Effector memory CD4-positive, alpha-beta T cell (primary cell): Measurements from ENCODE around the gene ZNF783.
A peak's percentile ranks its signal among the peaks of the same experiment; 100 is the strongest.

Experiments used
- DNase-seq, 3 donors: peaks; one replicate each; pipeline ENCODE4 v3.0.0-alpha.2; 2020
- H3K27ac ChIP-seq: 2 replicates; pipeline ENCODE4 v1.7.0; 2013; ENCODE audit warnings: mild to moderate bottlenecking, low read length, moderate library complexity; ENCODE audit not compliant: insufficient read depth, poor library complexity, severe bottlenecking
- H3K27me3 ChIP-seq: replicated peaks from 2 replicates; pipeline ENCODE4 v1.7.0; 2013; ENCODE audit warnings: mild to moderate bottlenecking, low read length; ENCODE audit not compliant: insufficient read depth, control insufficient read depth, poor library complexity, severe bottlenecking
- H3K36me3 ChIP-seq: 2 replicates; pipeline ENCODE4 v1.7.0; 2013; ENCODE audit warnings: mild to moderate bottlenecking, low read length, moderate library complexity; ENCODE audit not compliant: control insufficient read depth, insufficient read depth
- H3K4me1 ChIP-seq: 2 replicates; pipeline ENCODE4 v1.7.0; 2013; ENCODE audit warnings: low read length, mild to moderate bottlenecking; ENCODE audit not compliant: control insufficient read depth, insufficient read depth, poor library complexity, severe bottlenecking
- H3K4me3 ChIP-seq: 2 replicates; pipeline ENCODE4 v1.7.0; 2013; ENCODE audit warnings: low read length, low read depth, mild to moderate bottlenecking; ENCODE audit not compliant: insufficient read depth, poor library complexity, severe bottlenecking
- H3K9me3 ChIP-seq: 2 replicates; pipeline ENCODE4 v1.7.0; 2013; ENCODE audit warnings: mild to moderate bottlenecking, low read length, moderate library complexity; ENCODE audit not compliant: control insufficient read depth

The ZNF783 gene

GRCh38 chr7:149279111-149279743 is 17.2 kb downstream of the ZNF783 start:
- H3K36me3 ChIP-seq, result peaks cover 24% of the 10 kb centered on the region

DNA sequence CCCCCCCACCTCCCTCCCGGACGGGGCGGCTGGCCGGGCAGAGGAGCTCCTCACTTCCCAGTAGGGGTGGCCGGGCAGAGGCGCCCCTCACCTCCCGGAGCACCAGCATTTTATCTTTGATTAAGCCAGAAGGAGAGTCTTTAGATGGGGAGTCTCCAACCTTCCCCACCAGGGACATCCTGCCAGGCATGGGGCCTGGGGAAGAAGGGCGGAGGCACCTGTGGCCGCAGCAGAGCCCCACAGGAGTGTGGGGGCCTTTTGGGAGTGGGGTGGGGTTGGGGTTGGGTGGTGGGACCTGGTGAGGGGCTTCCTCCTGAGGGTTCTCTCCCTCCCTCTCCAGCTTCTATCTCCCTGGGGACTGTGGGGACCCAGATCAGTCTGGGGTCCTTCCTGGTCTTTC is 18.2 kb downstream of the ZNF783 start:
- Histone ChIP-seq H3K4me1 (peaks cover 13% of the 10 kb centered on the region), H3K36me3 (peaks cover 24% of the 10 kb centered on the region), H3K9me3 (no peaks in the 10 kb centered on the region), H3K27me3 (no peaks in the 10 kb centered on the region), H3K4me3 (no peak overlapping the region), H3K27ac (no peak overlapping the region)
- DNase-seq, result no peak

More at GRCh38 chr7:149279111-149279743, 17.2 kb downstream of the ZNF783 start:
- H3K9me3 ChIP-seq, result no peaks in the 10 kb centered on the region
- no peaks in the 10 kb centered on the region for H3K27me3 ChIP-seq
- H3K4me1 ChIP-seq, result peaks cover 4% of the 10 kb centered on the region
- no peak for DNase-seq
- no peak overlapping the region for H3K27ac ChIP-seq
- no peak overlapping the region for H3K4me3 ChIP-seq

DNA sequence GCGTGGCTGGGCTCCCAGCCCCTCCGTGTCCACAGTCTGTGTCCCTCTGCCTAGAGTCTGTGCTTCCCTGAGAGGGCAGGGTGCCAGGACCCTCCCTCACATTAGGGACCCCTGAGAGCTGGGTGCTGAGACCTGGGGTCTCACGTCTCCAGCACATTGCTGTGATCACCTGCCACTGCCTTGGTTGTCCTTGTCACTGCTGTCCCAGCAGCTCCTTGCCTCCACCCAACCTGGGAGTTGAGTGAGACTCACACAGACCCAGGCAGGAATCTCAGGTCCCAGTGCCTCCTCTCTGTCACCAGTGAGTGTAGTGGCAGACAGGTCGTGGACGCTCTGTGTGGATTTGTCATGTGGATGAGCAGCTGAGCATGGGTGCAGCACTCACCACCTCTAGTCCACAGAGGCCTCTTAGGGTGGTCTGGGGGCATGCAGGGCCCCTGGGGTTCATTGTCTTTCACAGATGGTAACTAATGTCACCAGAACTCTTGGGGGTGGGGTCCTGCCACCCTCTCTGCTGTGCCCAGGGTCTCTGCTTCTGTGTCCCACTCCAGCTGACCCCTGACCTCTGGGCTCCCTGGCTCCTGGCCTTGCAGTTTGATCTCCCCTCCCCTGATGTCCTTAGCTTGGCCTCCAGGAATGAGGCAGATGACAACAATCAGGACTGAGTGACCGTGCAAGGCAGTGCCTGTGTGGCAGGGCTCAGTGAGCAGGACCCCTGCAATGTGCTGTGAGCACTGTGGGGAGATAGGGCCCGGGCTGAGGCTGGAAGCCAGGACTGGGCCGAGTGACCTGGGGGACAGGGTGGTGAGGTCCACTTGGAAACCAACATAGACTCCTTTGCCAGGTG is 18.9 kb downstream of the ZNF783 start:
- peaks cover 24% of the 10 kb centered on the region for H3K36me3 ChIP-seq
- no peak for DNase-seq
- no peak overlapping the region for H3K4me3 ChIP-seq
- H3K27ac ChIP-seq, result no peak overlapping the region
- H3K4me1 ChIP-seq, result peaks cover 20% of the 10 kb centered on the region
- no peaks in the 10 kb centered on the region for H3K27me3 ChIP-seq
- H3K9me3 ChIP-seq, result no peaks in the 10 kb centered on the region

- H3K36me3 ChIP-seq, result peaks cover 21% of the 10 kb centered on the region
- H3K4me1 ChIP-seq, result peaks cover 26% of the 10 kb centered on the region
- H3K27me3 ChIP-seq, result no peaks in the 10 kb centered on the region
- no peaks in the 10 kb centered on the region for H3K9me3 ChIP-seq
- no peak for DNase-seq
- no peak overlapping the region for H3K27ac ChIP-seq
- no peak overlapping the region for H3K4me3 ChIP-seq
These were observed 19.7 kb downstream of the ZNF783 start for GRCh38 chr7:149281508-149282330.

- H3K27me3 ChIP-seq, result no peaks in the 10 kb centered on the region
- H3K27ac ChIP-seq, result no peak overlapping the region
- no peak for DNase-seq
- H3K4me3 ChIP-seq, result no peak overlapping the region
- H3K36me3 ChIP-seq, result peaks cover 21% of the 10 kb centered on the region
- H3K4me1 ChIP-seq, result peaks cover 30% of the 10 kb centered on the region
- H3K9me3 ChIP-seq, result no peaks in the 10 kb centered on the region
These were observed 20.3 kb downstream of the ZNF783 start for GRCh38 chr7:149282331-149282655.

- Histone ChIP-seq H3K27ac (no peak overlapping the region), H3K36me3 (peaks cover 14% of the 10 kb centered on the region), H3K9me3 (no peaks in the 10 kb centered on the region), H3K4me3 (no peak overlapping the region), H3K27me3 (no peaks in the 10 kb centered on the region), H3K4me1 (peaks cover 33% of the 10 kb centered on the region)
- no peak for DNase-seq
These were observed 21.3 kb downstream of the ZNF783 start for GRCh38 chr7:149283321-149283720.

GRCh38 chr7:149284343-149284742 is 22.3 kb downstream of the ZNF783 start:
- Histone ChIP-seq H3K9me3 (no peaks in the 10 kb centered on the region), H3K27me3 (no peaks in the 10 kb centered on the region), H3K4me1 (peaks cover 33% of the 10 kb centered on the region), H3K36me3 (peaks cover 5% of the 10 kb centered on the region), H3K27ac (peak overlapping the region; percentile 58), H3K4me3 (peak overlapping the region; percentile 55)
- peak; percentile 16 to 45 (median 40) for DNase-seq

- Histone ChIP-seq H3K27ac (peak overlapping the region; percentile 58), H3K4me1 (peaks cover 33% of the 10 kb centered on the region), H3K36me3 (peaks cover 5% of the 10 kb centered on the region), H3K4me3 (peak overlapping the region; percentile 55), H3K27me3 (no peaks in the 10 kb centered on the region), H3K9me3 (no peaks in the 10 kb centered on the region)
- DNase-seq, result peak; percentile 97 to 98 (median 97)
These were observed 23.0 kb downstream of the ZNF783 start for GRCh38 chr7:149284850-149285585.

DNA sequence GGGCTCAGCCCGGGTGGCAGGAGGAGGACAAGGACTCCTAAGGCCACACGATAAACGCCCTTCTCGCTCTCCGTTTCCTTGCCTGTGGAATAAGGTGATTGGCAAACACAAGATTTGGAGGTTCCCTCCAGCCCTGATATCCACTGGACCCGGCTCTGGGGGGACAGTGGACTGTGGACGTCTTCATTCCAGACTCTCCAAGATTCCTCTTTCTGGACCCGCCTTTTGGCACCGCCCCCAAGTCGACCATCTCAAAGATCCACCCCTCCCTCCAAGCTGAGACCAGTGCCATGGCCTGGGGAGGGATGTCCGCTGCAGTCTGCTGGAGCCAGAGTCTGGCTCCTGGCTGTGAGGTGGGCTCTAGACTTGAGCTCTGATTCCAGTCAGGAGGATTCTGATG is 23.6 kb downstream of the ZNF783 start:
- no peaks in the 10 kb centered on the region for H3K9me3 ChIP-seq
- peaks cover 33% of the 10 kb centered on the region for H3K4me1 ChIP-seq
- DNase-seq, result no peak
- H3K36me3 ChIP-seq, result peaks cover 3% of the 10 kb centered on the region
- peak overlapping the region; percentile 55 for H3K4me3 ChIP-seq
- H3K27ac ChIP-seq, result peak overlapping the region; percentile 48
- no peaks in the 10 kb centered on the region for H3K27me3 ChIP-seq
